GM18519 (cell line): Measurements from ENCODE around the gene TUG1.

Experiments
- ATAC-seq: cut with Tn5 transposase; IDR thresholded peaks from one replicate; pipeline ENCODE4 v1.9.1; 2021; ENCODE audit warnings: mild to moderate bottlenecking, moderate library complexity; ENCODE audit not compliant: unreplicated experiment, low FRiP score

Gene TUG1

DNA sequence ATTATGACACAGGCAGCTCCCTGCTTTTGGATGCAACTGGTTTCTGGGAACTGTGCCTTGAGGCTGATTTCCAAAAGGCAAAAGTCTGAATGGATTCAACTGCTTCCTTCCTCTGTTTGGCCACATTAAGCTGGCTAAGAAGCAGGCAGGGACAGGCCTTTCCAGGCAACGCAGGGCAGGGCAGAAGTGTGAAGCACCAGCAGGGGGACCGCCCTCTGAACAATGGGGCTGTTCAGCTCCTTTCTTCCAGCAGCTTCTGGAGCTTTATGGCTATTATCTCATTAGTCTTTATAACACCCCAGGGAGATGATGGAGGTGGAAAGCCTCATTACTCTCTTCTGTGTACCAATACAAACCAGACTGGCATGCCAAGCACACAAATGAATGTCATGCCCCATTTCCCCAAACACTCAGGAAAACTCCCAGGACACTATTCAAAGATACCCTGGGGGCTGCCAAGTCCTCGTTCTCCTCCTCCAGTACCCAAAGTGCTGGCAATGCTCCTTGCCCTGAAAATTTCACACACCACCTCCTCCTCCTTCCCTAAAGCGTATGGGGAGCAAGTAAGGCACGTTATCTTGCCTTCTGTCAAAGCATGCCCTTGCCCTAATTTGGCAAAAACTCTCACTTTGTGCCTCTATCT, 21.8 kb upstream of the TUG1 start:
- ATAC-seq = no peak

DNA sequence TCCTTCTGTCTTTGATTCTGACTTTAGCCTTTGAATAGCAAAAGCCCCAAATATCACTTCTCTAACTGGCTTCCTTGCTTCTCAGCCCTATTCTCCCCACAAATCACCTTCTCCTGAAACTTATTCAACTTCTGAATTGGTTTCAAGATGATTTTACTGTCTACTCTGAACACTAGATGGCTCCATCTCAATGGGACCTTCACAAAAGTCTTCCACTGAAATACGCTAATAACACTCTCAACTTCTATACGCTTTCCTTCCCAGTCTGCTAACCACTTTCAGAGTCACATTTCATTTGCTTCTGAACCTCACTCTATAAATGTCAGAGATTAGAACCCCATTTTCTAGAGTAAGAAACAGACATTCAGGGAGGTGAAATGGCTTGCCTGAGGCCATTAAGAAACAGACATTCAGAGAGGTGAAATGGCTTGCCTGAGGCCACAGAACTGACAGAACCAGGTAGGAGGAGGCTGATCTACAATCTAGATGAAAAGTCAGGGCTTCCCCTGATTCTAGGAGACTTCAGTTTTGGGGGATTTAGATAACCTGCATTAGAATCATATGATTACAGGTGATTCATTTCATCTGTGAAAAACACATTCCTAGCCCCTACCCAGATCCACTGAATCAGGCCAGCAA, 21.1 kb upstream of the TUG1 start:
- ATAC-seq = no peak

DNA sequence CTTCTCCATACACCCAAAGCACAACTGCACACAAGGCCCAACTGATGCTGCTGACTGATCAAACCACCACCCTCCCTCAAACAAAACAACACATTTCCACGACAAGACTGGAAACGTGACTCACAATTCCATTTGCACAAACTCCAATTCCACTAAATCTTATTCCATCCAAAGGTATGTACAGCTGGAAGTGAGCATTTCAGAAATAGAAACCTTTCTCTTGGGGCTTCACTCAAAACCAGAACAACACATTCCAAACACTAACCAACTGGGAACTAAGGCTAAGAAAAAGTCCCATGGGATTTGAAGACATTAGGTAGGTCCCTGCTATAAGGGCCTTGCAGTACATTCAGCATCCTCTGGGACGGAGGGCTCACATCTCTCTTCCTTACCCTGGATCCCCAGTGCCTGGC, 20.1 kb upstream of the TUG1 start:
- no peak for ATAC-seq

DNA sequence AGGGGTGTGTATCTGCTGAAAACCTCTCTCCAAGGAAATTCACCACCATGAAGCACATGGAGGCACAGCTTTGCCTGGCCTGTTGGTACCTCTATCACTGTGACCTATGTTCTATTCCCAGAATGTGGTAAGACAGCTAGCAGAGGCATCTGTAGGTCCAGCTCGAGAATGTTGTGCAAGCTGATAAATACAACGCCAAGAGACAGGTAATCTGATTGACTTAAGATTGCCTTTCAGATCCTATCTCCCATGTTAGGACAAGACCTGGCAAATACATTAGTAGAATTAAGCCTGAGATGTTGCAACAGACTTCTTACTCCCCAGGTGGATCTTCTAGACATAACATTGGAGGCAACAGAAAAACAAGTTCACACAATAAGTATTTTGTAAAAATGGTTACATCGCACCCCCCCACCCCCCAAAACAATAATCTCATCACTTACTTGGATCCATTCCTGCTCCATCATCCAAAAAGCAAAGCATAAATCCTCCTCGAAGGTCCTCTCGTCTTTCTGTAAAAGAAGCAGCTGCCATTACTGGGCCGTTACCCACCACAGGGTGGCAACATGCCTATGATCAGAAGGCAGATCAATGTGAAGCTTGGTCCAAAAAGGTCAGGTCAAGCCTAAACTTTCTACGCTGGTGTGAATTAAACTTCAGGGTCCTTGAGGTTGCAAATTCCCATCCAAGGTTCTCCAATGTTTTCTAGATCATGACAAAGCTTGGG, 19.0 kb upstream of the TUG1 start:
- ATAC-seq = no peak

DNA sequence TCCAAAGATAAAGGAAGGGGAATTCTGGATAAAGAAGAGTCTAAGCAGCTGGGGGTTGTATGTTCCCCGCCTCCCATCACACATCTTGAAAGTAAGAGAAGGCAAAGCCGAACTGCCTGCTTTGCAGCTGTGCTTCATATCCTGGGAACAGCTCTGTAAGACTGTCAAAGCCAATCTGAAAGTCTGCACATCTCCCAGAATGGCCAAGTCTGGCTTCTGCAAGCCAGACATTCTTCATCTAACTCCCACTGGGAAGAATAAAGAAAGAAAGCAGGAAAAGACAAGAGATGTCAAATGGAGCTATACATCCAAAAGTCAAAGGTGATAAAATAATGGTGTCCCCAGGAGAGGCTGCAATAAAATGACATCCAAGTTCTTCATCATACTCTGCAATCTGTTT, 15.9 kb upstream of the TUG1 start:
- ATAC-seq = no peak

DNA sequence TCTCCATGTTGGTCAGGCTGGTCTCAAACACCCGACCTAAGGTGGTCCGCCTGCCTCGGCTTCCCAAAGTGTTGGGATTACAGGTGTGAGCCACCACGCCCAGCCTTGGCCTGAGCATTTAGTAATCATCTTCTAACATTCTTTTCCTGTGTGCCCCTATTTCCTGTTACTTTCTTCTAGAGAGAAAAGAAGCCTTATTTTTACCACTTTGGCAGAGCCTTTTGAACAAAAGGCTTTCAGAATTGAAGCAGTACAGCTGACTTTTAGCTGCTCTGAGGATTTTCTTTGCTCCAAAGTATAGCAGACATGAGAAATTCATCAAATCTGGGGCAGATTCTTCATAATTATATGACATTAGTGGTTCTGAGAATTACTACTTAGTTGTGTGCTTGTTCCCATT, 13.9 kb upstream of the TUG1 start:
- ATAC-seq = no peak

DNA sequence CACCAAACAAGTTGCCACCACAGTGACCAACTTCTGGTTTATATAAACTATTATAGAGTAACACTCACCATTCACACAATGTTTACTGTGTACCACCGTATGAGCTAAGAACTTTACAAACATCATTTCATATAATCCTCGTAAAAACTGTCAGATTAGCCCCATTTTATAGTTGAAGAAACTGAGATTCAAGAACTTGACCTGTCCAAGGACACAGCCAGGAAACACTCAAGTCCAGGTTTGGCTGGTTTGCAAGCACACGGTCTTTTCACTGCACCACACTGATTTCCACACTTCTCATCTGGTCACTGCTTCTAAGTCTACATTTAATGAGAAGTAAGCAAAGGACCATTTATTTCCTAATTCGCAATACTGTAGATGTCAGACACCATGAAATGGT, 4.2 kb upstream of the TUG1 start:
- ATAC-seq = no peak

DNA sequence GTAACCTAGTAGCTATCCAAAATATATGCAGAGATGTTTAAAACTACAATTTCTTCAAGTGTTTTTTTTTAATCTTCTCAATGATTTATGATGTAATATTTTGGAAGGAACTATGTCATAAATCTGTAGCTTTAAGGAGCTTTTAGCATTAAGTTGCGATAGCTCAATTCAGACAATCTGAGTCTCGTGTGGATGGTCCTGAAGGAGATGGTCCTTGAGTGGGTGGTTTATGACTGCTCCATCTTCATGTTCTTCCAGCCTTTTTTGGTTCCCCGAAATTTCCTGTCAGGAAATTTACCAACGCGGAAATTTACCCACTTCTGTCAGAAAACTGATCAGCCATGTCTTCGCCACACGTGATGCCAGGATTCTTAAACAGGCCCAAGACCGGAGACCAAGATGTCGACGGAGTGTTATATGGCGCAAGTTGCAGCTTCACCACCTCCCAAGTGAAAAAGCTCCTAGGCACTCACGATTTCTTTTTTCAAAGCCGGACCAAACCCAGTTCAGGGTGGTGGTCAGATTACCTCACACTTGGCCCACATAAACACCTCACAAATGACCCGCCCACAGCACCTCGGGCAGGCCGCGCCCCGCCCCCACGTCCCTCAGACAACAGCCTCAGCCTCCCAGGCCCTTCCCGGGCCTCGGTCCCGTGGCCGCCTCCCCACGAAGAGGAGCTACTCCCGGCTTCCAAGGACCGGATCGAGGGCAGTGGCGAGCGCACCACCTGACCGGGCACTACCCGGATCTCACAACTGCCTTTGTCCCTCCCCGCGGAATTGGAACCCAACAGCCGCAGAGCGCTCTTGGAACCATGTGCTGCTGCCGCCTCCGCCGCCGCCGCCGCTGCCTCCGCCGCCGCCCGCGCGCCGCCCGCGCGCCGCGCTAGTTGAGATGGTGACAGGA, 796 bp upstream of the TUG1 start, which contains the start of gene MORC2:
MORC2 (minus strand) TSS at position 760 of the 909 bp plus-strand sequence. CDS start 885 bp downstream, outside the sequence.
- ATAC-seq = peak; percentile 5

DNA sequence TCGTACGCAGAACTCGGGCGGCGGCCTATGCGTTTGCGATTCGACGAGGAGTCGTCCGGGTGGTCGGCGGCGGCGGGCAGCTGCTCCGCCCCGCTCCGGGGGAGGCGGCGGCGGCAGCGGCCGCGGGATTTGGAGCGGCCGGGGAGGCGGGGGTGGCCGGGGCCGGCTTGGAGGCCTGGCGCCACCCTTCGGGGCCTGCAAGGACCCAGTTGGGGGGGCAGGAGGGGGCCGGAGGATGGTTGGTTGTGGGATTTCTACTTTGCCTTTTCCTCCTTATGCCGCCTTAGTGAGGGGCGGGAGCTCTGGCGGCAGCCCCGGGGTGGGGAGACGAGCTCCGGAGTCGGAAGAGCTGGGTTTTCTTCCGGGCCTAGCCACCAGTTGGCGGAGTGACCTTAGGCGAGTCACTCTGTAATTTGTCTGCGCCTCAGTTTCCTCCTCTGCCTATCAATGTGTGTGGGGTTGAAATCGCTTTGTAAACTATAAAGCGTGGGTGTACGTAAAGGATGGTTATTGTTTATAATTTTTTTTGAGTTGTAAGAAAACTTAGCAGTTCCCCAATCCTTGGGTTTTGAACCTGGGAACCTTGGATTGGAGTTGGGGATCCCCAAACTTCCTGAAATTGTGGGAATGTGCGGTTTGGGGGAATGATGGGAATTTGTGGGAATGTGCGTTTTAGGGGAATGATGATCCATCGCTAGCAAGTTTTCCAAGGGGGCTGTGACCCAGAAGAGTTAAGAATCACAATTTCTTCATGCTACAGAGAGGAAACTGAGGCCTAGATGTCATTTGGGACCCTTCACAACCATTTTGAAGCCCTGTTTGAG, 679 bp downstream of the TUG1 start:
- ATAC-seq = peak; percentile 14

DNA sequence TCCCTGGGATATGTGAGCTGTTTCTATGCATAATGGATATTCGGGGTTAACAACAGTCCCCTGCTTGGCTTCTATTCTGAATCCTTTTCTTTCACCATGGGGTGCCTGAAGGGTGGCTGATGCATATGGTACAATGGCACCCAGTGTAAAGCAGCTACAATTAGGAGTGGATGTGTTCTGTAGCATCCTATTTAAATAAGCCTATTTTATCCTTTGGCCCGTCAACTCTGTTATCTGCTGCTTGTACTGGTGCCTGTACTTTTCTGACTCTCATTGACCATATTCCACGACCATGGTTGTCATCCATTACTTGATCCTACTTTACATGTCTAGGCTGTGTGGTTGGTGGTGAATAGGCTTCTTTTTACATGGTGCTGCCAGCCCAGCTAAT, 1.3 kb downstream of the TUG1 start:
- no peak for ATAC-seq

DNA sequence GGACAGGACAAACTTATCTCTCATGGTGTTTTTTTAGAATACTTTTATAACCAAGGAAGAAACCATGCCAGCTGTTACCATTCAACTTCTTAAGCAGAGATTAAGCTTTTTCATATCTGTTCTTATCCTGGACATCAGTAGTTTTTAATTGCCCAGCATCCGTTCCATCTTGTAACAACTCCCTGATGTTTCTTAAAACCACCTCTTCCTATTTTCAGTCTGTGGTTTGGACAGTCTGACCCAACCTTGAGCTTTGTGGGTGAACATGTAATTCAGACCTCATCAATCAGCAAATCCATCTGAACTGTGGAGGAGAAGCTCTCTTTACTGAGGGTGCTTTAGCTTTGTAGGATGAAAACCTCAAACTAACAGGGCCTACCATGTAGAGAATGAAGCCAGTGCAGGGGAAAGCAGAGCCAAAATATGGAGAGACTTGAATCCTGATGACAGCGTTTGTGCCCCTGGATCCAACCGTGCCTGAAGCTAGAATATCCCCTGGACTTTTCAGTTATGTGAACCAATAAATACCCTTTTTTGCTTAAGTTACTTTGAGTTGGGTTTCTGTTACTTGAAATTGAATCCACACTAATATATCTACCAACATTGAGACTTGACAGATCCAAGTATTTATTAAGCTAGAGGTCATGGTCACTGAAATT, 9.4 kb downstream of the TUG1 start:
- ATAC-seq = no peak

DNA sequence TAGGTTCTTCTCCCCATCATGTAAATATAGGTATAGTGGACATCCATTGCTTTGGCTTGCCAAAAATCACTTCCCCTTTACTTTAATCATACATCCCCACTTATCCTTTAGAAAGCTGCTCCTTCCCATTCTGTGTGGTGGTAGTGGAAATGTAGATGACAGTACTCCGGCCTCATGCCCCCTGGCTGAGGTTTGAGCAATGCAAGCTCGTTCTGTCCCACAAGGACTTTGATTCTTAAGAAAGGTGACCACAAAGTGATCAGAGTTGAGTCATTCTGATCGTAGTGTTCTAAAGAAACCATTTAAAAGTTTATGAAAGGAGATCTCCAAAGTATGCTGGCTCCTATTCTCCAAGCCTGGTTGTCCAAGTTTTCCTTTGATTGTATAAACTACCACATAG, 10.9 kb downstream of the TUG1 start:
- ATAC-seq = no peak

DNA sequence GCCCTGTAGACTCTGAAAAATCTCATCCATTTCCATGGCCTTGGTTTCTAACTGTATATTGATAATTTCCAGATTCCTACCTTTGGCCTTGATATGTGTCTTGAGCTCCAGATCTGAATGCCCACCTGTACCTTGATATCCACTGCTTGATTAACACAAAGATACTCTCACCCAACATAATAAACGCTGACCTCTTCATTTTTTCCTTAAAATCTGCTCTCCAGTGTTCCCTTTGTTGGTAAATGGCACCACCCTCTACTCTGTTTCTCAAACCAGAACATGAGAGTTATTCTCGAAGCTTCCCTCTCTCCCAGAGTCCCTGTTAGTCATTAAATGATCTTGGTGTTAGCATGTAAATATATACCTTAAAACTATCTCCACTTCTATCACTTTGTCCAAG, 13.4 kb downstream of the TUG1 start:
- no peak for ATAC-seq

DNA sequence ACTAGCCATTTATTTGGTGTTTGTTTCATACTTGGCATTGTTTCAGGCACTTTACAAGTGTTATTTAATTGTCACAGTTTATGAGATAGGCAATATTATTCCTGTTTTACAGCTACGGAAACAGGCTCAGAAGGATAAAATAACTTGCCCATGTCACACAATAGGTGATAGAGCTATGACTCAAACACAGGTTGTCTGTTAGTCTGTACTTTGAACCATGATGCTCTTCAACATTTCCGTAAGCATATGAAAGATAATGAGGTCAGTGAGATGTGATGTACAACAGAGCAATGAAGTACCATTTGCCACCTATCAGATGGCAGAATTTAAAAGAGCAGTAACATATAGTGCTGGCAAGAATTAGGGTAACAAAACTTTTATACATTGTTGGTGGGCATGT, 15.3 kb downstream of the TUG1 start:
- no peak for ATAC-seq

DNA sequence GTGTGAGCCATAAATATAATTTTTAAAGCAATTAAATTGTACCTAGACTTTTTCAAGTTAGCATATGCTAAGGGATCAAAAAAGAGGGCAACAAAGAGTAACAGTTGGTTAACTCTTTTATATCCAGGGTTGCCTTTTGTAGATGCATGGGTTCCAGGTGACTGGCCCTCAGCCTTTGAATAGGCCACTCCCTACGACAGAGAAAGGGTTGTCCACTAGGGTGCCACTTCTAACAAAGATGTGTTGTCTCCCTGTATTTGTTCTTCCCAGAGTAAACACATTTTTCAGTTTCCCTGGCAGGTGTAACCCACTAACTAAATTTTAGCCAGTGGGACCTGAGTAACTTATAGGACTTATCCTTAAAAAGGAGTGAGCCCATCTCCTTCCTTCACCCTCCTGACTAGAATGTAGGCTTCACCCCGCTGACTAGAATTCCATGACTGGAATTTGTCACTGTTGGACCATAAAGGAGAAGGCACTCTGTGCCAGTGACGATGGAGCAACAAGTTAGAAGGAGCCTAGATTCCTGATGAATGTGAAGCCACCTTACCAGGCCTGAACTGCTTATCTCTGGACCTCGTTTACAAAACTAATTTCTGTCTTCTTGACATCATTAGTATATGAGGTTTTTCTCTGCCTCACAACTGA, 16.6 kb downstream of the TUG1 start:
- no peak for ATAC-seq

DNA sequence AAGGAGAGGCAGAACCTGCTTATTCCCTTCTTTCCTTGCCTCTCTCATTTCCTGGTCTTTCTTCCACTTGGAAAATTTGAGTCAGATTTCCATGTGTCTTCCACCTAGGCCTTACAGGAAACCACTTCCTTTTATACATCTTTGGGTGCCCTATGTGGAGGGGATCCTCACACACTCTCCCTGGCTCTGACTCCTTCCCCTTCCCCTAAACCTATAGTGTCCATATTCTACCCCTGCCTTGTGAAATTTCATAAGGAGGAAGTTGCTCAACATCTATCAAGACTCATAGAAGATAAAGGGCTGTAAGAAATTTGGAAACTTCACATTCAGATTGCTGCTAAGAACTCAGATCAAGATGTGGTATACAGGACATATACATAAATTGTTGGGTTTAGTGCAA, 20.4 kb downstream of the TUG1 start:
- no peak for ATAC-seq

DNA sequence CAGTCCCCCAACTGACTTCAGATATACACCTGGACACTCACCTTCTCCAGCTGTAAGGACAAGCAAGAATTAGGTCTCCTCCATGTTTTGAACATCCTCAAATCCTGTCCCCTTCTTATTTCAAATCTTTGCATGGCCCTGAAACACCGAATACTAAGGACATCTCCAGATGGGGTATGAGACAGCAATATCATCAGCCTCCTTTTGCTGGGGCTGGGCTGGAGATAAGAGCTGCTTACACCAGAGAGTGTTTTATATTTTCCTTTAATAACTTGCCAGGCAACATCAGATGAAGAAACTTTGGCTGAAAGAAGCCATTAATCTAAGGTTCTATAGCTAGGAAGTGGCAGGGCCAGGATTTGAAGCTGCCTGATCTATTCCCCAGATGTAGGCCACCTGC, 21.6 kb downstream of the TUG1 start:
- ATAC-seq = no peak

DNA sequence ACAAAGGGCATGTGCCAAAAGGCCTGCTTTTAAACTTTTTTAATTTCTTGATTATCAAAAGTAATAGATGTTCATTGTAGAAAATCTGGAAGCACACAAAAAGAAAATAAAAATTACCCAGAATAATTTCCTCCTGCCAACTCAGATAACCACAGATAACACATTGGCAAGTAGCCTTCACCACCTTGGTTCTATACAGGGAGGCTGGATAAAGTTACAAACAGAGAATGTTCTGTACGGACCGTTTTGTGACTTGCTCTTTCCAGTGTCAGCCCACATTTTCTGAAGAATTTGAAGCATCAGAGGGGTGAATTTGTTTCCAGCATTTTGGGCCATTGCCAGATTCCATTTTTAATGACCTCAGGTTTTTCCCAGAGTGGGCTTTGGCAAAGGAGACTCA, 23.5 kb downstream of the TUG1 start:
- ATAC-seq = no peak

DNA sequence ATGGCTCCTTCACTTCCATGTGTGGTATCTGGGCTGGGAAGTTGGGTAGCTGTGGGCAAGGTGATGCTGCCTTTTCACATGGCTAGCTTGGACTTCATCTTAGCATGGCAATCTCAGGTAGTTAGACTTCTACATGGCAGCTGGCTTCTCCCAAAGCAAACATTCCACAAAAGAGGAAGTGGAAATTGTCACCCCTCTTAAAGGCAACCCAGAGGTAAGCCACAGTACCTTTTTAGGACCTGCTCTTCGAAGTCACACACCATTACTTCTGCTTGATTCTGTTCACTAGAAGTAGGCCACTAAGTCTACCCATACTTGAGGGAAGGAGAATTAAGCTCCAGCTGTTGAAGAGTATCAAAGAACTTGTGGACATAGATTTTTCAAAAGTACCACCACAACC, 25.9 kb downstream of the TUG1 start:
- no peak for ATAC-seq
